ENCODE data around the gene LEKR1.
"Not testable (repeated sequence)": the region's sequence is repeated elsewhere in the genome, so short reads cannot be mapped to it uniquely, and the experiment has no call there.

Gene LEKR1

GRCh38 chr3:156826144-156826895 lies at the start of gene LEKR1:
TSS of gene LEKR1 (plus strand) at chr3:156826353. CDS start at chr3:156829330, 2,977 bp downstream.
- peak within 1 kb of the TSS; percentile 55 for H3K4me3 ChIP-seq (ENCODE audit: low read depth, low read length)

GRCh38 chr3:156776871-156777270 lies 49.3 kb upstream of the LEKR1 start:
- no peak overlapping the region for H3K4me3 ChIP-seq (ENCODE audit: low read depth, low read length)
- no peak for DNase-seq (ENCODE audit: low read depth)

More at GRCh38 chr3:156826144-156826895, at the start of gene LEKR1:
- peak; percentile 91 for DNase-seq (ENCODE audit: low read depth)

- DNase-seq (ENCODE audit: low read depth): no peak
- H3K4me3 ChIP-seq (ENCODE audit: low read depth, low read length): no peak overlapping the region
Measured at GRCh38 chr3:156781310-156782230, 44.6 kb upstream of the LEKR1 start.

- DNase-seq (ENCODE audit: low read depth): no peak
- H3K4me3 ChIP-seq (ENCODE audit: low read depth, low read length): no peak overlapping the region
Measured at GRCh38 chr3:156782319-156782718, 43.8 kb upstream of the LEKR1 start.

GRCh38 chr3:156782921-156783320 lies 43.2 kb upstream of the LEKR1 start:
- H3K4me3 ChIP-seq (ENCODE audit: low read depth, low read length): no peak overlapping the region
- DNase-seq (ENCODE audit: low read depth): no peak

- DNase-seq (ENCODE audit: low read depth): no peak
- no peak overlapping the region for H3K4me3 ChIP-seq (ENCODE audit: low read depth, low read length)
Measured at GRCh38 chr3:156787001-156787400, 39.2 kb upstream of the LEKR1 start.

GRCh38 chr3:156787926-156788663 lies 38.1 kb upstream of the LEKR1 start:
- DNase-seq (ENCODE audit: low read depth): peak; percentile 97
- H3K4me3 ChIP-seq (ENCODE audit: low read depth, low read length): no peak overlapping the region

- H3K4me3 ChIP-seq (ENCODE audit: low read depth, low read length): no peak overlapping the region
- no peak for DNase-seq (ENCODE audit: low read depth)
Measured at GRCh38 chr3:156788846-156789245, 37.3 kb upstream of the LEKR1 start.

GRCh38 chr3:156790156-156790555 lies 36.0 kb upstream of the LEKR1 start:
- no peak overlapping the region for H3K4me3 ChIP-seq (ENCODE audit: low read depth, low read length)
- no peak for DNase-seq (ENCODE audit: low read depth)

GRCh38 chr3:156792114-156792513 lies 34.0 kb upstream of the LEKR1 start:
- DNase-seq (ENCODE audit: low read depth): no peak
- no peak overlapping the region for H3K4me3 ChIP-seq (ENCODE audit: low read depth, low read length)

GRCh38 chr3:156792536-156792935 lies 33.6 kb upstream of the LEKR1 start:
- H3K4me3 ChIP-seq (ENCODE audit: low read depth, low read length): no peak overlapping the region
- no peak for DNase-seq (ENCODE audit: low read depth)

GRCh38 chr3:156792945-156793344 lies 33.2 kb upstream of the LEKR1 start:
- DNase-seq (ENCODE audit: low read depth): no peak

GRCh38 chr3:156793400-156793799 lies 32.8 kb upstream of the LEKR1 start:
- no peak for DNase-seq (ENCODE audit: low read depth)
- H3K4me3 ChIP-seq (ENCODE audit: low read depth, low read length): no peak overlapping the region

More at GRCh38 chr3:156792945-156793344, 33.2 kb upstream of the LEKR1 start:
- no peak overlapping the region for H3K4me3 ChIP-seq (ENCODE audit: low read depth, low read length)

GRCh38 chr3:156793851-156794250 lies 32.3 kb upstream of the LEKR1 start:
- DNase-seq (ENCODE audit: low read depth): no peak

GRCh38 chr3:156795890-156796481 lies 30.2 kb upstream of the LEKR1 start:
- no peak overlapping the region for H3K4me3 ChIP-seq (ENCODE audit: low read depth, low read length)
- no peak for DNase-seq (ENCODE audit: low read depth)

More at GRCh38 chr3:156793851-156794250, 32.3 kb upstream of the LEKR1 start:
- no peak overlapping the region for H3K4me3 ChIP-seq (ENCODE audit: low read depth, low read length)

GRCh38 chr3:156797368-156797767 lies 28.8 kb upstream of the LEKR1 start:
- H3K4me3 ChIP-seq (ENCODE audit: low read depth, low read length): no peak overlapping the region
- DNase-seq (ENCODE audit: low read depth): no peak

GRCh38 chr3:156800287-156800686 lies 25.9 kb upstream of the LEKR1 start:
- H3K4me3 ChIP-seq (ENCODE audit: low read depth, low read length); DNase-seq (ENCODE audit: low read depth): not testable (repeated sequence)

- H3K4me3 ChIP-seq (ENCODE audit: low read depth, low read length): no peak overlapping the region
- no peak for DNase-seq (ENCODE audit: low read depth)
Measured at GRCh38 chr3:156801746-156802145, 24.4 kb upstream of the LEKR1 start.
